GM20000 (cell line): ENCODE results near the gene MYCBPAP.

Source experiments
- DNase-seq: peaks from one replicate; pipeline ENCODE4 v3.0.0; 2012; ENCODE audit warnings: low spot score
- CTCF ChIP-seq: IDR thresholded peaks from 2 replicates; pipeline ENCODE4 v1.5.1; 2012; ENCODE audit warnings: mild to moderate bottlenecking, control low read depth; ENCODE audit errors: extremely low read depth, missing control alignments

The MYCBPAP gene

GRCh38 chr17:50572541-50572940, 64.3 kb downstream of the MYCBPAP start:
- no peak for DNase-seq
- no peak for TF ChIP-seq CTCF

- TF ChIP-seq CTCF, result no peak
- DNase-seq, result no peak
Observed at GRCh38 chr17:50573866-50574611, 65.8 kb downstream of the MYCBPAP start.

DNA sequence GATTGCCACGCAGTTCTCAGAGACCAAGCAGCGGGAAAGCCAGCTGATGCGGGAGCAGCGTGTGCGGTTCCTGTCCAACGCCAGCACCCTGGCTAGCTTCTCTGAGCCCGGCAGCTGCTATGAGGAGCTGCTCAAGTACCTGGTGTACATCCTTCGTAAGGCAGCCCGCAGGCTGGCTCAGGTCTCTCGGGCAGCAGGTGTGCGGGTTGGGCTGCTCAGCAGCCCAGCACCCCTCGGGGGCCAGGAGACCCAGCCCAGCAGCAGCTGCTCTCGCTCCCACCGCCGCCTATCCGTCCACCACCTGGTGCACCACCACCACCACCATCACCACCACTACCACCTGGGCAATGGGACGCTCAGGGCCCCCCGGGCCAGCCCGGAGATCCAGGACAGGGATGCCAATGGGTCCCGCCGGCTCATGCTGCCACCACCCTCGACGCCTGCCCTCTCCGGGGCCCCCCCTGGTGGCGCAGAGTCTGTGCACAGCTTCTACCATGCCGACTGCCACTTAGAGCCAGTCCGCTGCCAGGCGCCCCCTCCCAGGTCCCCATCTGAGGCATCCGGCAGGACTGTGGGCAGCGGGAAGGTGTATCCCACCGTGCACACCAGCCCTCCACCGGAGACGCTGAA, 67.5 kb downstream of the MYCBPAP start:
- no peak for TF ChIP-seq CTCF
- DNase-seq, result no peak

GRCh38 chr17:50576864-50577263, 68.6 kb downstream of the MYCBPAP start:
- no peak for DNase-seq
- TF ChIP-seq CTCF, result no peak

DNA sequence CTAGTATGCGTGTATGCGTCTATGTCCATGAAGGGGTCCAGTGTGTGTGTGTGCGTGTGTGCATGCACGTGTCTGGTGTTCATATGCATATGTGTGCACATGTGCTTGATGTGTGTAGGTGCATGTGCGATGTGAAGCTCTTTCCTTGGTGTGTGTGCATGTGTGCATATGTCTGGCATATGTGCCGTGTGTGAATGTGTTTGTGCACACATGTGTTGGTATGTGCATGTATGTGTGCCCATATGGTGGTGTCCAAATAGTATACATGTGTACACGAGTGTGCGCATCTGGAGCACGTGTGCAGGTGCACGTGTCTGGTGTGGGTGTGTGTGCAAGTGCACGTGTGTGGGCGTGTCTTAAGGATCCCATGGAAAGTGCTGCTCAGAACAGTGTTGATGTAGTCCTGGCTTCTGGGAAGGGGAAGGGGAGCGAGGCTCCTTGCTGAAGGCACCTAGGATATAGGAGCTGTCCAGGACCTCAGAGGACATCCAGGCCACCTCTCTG, 69.3 kb downstream of the MYCBPAP start:
- no peak for DNase-seq
- no peak for TF ChIP-seq CTCF

DNA sequence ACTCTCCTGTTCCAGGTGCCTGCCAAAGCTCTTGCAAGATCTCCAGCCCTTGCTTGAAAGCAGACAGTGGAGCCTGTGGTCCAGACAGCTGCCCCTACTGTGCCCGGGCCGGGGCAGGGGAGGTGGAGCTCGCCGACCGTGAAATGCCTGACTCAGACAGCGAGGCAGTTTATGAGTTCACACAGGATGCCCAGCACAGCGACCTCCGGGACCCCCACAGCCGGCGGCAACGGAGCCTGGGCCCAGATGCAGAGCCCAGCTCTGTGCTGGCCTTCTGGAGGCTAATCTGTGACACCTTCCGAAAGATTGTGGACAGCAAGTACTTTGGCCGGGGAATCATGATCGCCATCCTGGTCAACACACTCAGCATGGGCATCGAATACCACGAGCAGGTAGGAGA, 69.9 kb downstream of the MYCBPAP start:
- TF ChIP-seq CTCF, result no peak
- DNase-seq, result no peak

DNA sequence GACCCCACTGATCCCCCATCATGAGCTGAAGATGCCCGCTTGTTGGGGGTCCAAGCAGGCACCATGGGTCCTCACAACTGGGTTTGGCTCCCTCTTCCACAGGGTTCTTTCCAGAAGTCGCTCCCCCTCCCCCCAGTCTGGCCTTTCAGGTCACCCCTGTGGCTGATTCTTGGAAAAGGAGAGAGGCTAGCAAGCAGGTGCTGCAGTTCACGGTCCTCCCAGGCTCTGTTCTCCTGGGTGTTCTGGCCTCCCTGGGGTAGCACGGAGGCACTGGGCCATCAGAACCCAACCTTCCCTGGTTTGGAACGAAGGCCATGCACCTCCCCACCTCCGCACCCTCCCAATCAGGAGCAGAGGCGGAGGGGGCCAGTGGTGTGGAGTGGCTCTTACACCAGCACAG, 71.2 kb downstream of the MYCBPAP start:
- no peak for TF ChIP-seq CTCF

More for the DNA sequence above, 71.2 kb downstream of the MYCBPAP start:
- no peak for DNase-seq
